NCI-H2107 (cell line): ENCODE data around the gene TNFSF12.

Experiments used
- DNase-seq: peaks from one replicate; lab custom pipeline; 2025; lab: John Stamatoyannopoulos, UW

TNFSF12 gene

DNA sequence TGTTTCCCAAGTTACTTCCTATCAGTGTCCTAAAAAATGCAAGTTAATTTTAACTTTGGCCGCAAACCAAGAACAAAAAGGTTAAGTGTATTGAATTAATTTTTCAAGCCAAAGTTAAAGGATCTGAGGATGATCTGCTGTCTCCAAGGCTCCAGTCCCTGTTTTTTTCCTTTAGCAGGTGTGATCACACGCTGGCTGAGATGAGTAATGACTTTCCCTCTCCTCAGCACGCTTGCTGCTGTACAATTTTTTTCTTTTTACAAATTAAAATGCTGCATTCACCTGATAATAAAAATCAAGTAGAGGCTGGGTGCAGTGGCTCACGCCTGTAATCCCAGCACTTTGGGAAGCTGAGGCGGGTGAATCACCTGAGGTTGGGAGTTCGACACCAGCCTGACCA, 3.9 kb upstream of the TNFSF12 start:
- no peak for DNase-seq

GRCh38 chr17:7549401-7550055, 670 bp downstream of the TNFSF12 start:
- no peak for DNase-seq

DNA sequence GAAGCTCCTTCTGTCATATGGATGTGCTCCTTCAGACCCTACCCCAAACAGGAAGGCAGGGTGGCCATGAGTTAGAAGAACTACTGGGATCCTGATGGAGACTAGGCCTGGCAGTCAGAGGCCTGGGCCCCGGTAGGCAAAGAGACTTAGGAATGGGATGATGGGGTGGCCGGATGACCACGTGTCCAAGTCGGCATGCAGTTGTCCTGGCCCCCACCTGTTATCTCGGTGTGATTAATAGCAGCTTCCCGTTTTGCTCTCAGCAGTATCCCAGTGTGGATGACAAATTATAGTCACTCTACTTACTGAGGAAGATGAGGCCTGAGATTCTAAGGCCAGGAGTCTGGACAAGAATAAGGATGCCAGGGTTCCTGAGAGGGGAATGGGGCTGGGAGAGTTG, 1.5 kb downstream of the TNFSF12 start:
- no peak for DNase-seq

- DNase-seq: no peak
Observed at GRCh38 chr17:7551396-7551795, 2.5 kb downstream of the TNFSF12 start.

GRCh38 chr17:7552621-7553051, 3.8 kb downstream of the TNFSF12 start:
- DNase-seq: no peak

DNA sequence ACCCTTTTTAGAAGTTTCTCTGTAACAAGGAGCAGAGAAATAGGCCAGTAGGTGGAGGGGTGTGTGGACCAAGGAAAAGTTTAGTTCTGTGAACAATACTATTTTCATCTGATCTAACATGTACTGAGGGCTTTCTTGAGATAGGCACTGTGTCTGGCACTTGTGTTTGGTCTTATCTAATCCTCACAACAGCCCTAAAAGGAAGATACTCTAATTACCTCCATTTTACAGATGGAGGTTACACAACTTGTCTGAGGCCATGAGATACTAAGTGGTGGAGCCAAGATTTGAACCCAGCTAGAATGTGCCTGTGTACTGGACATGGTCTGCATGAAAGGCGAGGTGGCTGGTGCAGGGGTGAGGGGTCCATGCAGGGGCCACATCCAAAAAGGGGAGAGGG, 4.5 kb downstream of the TNFSF12 start:
- DNase-seq: no peak

DNA sequence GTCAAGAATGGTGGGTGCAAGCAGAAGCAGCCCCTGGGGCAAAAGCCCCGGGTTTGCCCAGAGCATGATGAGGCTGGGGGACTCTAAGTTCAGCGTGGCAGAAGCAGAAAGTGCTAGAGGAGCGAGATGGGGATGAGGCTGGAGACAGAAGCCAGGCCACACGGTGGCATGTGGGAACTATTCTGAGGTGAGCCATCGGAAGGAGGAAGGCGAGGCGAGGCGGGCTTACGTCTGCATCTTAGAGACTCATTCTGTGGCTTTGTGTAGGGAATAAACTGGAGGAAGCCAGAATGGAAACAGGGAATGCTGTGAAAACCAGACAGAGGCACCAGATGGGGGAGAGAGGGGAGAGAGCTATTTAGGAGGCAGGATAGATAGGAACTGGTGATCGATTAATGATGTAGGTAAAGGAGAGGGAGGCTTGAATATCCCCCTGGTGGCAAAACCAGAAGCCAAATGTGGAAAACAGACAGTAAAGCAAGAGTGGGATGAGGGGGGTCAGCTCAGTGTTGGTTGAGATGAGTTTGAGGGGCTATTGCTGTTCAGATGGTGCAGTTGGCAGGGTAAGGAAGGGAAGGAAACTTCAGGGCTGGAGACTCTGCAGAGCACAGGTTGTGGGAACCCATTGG, 6.6 kb downstream of the TNFSF12 start:
- no peak for DNase-seq

DNA sequence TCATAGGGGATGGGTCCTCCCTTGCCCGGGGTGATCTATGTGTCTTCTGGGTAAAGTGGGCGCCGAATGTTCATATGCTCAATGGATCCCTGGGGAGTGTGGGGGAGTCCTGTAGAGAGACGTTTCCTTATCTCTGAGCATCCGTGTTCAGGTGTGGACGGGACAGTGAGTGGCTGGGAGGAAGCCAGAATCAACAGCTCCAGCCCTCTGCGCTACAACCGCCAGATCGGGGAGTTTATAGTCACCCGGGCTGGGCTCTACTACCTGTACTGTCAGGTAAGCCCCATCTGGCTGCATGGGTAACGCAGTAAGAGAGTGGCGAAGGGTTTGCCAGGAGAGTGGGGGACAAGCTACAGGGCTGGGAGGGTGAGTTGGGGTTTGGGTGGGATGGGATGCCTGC, 7.8 kb downstream of the TNFSF12 start:
- no peak for DNase-seq

DNA sequence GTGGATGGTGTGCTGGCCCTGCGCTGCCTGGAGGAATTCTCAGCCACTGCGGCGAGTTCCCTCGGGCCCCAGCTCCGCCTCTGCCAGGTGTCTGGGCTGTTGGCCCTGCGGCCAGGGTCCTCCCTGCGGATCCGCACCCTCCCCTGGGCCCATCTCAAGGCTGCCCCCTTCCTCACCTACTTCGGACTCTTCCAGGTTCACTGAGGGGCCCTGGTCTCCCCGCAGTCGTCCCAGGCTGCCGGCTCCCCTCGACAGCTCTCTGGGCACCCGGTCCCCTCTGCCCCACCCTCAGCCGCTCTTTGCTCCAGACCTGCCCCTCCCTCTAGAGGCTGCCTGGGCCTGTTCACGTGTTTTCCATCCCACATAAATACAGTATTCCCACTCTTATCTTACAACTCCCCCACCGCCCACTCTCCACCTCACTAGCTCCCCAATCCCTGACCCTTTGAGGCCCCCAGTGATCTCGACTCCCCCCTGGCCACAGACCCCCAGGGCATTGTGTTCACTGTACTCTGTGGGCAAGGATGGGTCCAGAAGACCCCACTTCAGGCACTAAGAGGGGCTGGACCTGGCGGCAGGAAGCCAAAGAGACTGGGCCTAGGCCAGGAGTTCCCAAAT, 8.4 kb downstream of the TNFSF12 start:
- DNase-seq: no peak

DNA sequence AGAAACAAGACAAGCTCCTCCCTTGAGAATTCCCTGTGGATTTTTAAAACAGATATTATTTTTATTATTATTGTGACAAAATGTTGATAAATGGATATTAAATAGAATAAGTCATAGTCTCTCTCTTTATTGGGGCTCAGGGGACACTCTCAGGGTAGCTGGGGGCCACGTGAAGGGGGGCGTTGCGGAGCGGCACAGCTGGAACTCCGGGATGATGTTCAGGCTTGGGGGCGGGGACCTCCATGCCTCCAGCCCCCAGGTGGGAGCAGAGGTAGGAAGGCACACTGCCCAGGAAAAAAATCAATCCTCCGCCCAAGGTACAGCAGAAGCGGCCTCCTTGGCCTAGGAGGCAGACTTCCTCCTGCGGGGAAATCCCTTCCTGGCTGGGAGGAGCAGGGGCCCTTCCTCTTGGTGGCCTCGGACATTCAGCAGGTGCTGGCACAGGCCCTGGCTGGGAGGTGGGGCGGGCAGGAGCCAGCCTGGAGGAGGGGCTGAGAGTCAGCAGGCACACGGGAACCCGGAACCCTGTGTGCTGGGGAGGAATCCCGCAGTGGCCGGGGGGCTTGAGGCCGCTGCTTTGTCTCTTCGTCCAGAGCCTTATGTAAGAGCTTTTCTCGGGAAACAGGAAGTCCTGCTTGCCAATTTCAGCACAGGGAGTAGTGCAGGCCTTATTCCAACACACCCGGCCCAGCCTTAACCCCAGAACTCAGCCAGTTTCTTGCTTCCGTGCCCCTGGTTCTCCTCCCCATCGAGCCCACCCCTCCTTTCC, 9.1 kb downstream of the TNFSF12 start:
- DNase-seq: peak; percentile 38

- no peak for DNase-seq
Observed at GRCh38 chr17:7558544-7559319, 9.9 kb downstream of the TNFSF12 start, which contains the start of gene TNFSF13. TNFSF13 (plus strand) TSS chr17:7558750; CDS start chr17:7559040, 290 bp downstream.

DNA sequence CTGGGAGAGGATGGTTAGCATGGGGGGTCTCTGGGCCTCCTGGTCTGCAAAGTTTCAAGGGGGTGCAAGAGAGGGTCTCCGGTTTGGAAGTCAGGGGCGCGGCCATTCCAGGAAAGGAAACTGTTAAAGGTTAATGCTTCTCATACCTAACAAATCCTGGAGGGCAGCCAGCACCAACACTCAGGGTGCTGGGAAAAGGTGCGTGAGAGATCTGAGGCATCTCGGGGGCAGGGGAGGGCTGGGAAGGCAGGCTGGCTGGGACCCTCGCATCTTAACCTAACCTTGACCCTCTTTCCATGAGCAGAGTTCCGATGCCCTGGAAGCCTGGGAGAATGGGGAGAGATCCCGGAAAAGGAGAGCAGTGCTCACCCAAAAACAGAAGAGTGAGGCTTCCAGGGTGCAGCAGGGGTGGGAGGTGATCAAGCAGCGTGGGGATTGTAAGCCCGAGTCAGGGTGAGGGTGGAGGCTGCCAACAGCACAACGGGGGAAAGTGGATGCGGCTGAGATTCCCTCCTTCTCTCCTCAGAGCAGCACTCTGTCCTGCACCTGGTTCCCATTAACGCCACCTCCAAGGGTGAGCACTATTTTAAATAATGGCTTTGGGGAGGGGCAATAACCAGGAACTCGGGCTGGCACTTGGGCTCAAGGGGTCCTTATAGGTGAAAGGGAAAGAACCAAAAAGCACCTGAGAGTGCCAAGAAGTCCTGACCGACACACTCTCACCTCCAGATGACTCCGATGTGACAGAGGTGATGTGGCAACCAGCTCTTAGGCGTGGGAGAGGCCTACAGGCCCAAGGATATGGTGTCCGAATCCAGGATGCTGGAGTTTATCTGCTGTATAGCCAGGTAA, 10.7 kb downstream of the TNFSF12 start:
- DNase-seq: no peak

DNA sequence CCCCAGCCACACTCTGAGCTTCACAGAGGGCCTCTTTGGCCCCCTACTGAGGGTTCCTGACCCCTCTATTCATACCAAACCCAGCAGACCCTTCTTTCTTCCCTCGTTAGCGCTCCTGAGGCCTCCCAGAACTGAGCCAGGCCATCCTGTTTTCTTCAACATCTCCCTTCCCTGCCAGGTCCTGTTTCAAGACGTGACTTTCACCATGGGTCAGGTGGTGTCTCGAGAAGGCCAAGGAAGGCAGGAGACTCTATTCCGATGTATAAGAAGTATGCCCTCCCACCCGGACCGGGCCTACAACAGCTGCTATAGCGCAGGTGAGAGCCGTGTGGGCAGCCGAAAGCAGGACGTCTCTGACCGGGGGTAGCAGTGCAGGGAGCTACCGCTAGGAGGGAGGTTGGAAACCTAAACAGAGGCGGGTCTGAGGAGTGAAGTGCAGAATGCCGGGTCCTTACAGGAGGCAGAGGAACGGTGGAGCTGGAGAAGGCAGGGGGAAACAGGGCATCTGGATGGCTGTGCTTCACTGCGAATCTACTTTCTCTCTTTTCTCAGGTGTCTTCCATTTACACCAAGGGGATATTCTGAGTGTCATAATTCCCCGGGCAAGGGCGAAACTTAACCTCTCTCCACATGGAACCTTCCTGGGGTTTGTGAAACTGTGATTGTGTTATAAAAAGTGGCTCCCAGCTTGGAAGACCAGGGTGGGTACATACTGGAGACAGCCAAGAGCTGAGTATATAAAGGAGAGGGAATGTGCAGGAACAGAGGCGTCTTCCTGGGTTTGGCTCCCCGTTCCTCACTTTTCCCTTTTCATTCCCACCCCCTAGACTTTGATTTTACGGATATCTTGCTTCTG, 11.5 kb downstream of the TNFSF12 start:
- DNase-seq: peak; percentile 32

GRCh38 chr17:7561028-7561575, 12.2 kb downstream of the TNFSF12 start:
- DNase-seq: peak; percentile 55

GRCh38 chr17:7561589-7562207, 12.8 kb downstream of the TNFSF12 start, which contains the start of gene SENP3:
SENP3 (plus strand) TSS chr17:7561919; CDS start chr17:7563077, 1,158 bp downstream.
- DNase-seq: peak; percentile 63

DNA sequence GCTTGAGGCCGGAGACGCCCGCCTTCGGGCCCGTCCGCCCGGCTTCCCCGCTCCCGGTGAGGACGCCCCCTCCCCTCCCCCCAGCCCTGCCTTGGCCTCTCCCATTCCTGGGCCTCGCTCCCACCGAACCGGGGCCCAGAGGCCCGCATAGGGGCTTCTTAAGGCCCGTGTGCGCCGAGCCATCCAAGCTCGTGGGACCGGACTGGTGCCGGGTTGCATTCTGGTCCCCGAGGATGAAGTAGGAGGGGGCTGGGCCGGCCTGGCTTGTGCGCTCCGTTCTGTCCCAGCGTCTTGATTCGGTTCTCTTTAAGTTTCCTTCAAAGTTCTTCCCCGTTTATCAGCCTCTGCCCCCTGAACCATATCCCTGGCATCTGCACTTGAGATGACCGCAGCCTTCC, 13.3 kb downstream of the TNFSF12 start:
- DNase-seq: no peak

GRCh38 chr17:7563115-7563869, 14.4 kb downstream of the TNFSF12 start:
- no peak for DNase-seq

DNA sequence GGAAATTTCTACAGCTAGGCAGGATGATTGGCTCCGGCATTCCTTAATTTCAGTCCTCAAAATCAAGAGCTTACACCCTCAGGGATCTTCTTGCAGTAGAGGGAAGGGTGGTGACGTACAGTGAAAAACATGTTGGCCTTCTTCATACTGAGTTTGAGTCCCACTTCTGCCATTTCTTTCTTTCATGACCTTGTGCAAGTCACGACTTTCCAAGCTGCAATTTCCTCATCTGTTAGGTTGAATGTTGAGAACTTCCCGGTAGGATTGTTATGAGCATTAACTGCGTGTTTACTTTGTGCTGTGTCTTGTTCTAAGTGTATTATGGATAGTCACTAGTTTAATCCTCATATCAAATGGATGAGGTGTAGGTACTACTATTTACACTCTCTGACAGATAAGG, 20.7 kb downstream of the TNFSF12 start:
- no peak for DNase-seq
